Measurements from ENCODE around the gene NFATC2. TPM values are rescaled to one million over a fixed set of nuclear protein-coding genes. Genes with fewer than 3 reads are reported as not detected.

Gene NFATC2
- total RNA-seq, 4 donors from 2014 or later = 5.7 to 36.4 (median 12.0) TPM

DNA sequence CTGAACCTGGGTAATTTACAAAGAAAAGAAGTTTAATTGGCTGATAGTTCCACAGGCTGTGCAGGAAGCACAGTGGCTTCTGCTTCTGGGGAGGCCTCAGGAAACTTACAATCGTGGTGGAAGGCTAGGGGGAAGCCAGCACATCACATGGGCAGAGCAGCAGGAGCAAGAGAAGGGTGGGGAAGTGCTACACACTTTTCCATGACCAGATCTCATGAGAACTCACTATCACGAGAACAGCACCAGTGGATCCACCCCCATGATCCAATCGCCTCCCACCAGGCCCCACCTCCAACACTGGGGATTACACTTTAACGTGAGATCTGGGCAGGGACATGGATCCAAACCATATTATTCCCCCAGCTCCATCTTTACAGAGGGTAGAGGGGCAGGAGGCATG, 166.4 kb downstream of the NFATC2 start:
- Histone ChIP-seq H3K9me3 (no peaks in the 10 kb centered on the region), H3K36me3 (no peaks in the 10 kb centered on the region), H3K27ac (no peak overlapping the region), H3K4me3 (no peak overlapping the region), H3K4me1 (no peaks in the 10 kb centered on the region), H3K27me3 (no peaks in the 10 kb centered on the region)
- intact Hi-C loops (cut with DNase I; ENCODE audit: low total_unique reads) = loop anchor here (10.0 kb wide), 1 partner anchor 219 kb away; no protein-coding TSS in a partner anchor
- no peak for DNase-seq
- TF ChIP-seq CTCF (IDR thresholded peaks at IDR 0.05) (no peak), POLR2A (IDR thresholded peaks at IDR 0.05) (no peak)

GRCh38 chr20:51375561-51375960, 167.0 kb downstream of the NFATC2 start:
- no peak for DNase-seq
- no peaks in the 10 kb centered on the region for H3K36me3 ChIP-seq
- H3K27me3 ChIP-seq = no peaks in the 10 kb centered on the region
- no peak overlapping the region for H3K4me3 ChIP-seq
- intact Hi-C loops (cut with DNase I; ENCODE audit: low total_unique reads) = loop anchor here (10.0 kb wide), 1 partner anchor 219 kb away; no protein-coding TSS in a partner anchor
- no peak overlapping the region for H3K27ac ChIP-seq
- TF ChIP-seq CTCF (IDR thresholded peaks at IDR 0.05) (no peak), POLR2A (IDR thresholded peaks at IDR 0.05) (no peak)
- H3K4me1 ChIP-seq = no peaks in the 10 kb centered on the region
- H3K9me3 ChIP-seq = no peaks in the 10 kb centered on the region

DNA sequence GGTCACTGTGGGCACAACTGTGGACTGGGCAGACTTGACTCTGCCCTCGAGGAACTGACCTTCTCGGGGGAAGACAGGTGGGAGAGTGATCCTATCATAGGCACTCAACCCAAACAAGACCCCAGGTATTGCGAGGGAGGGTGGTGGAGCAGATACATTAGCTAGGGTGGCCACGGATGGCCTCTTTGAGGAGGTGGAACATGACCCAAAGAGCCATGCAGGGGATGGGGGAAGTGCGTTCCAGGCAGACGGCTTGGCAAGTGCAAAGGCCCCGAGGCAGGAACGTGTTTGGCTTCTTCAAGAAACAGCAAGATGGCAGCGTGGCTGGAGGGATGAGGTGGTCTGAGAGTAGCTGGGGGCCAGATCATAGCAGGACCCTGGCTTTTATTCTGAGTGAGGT, 167.6 kb downstream of the NFATC2 start:
- no peak for TF ChIP-seq POLR2A (IDR thresholded peaks at IDR 0.05)
- no peak for TF ChIP-seq CTCF (IDR thresholded peaks at IDR 0.05)
- Histone ChIP-seq H3K4me3 (no peak overlapping the region), H3K9me3 (no peaks in the 10 kb centered on the region), H3K4me1 (no peaks in the 10 kb centered on the region), H3K27ac (no peak overlapping the region), H3K27me3 (no peaks in the 10 kb centered on the region), H3K36me3 (no peaks in the 10 kb centered on the region)
- no peak for DNase-seq
- intact Hi-C loops (cut with DNase I; ENCODE audit: low total_unique reads) = loop anchor here (10.0 kb wide), 1 partner anchor 220 kb away; no protein-coding TSS in a partner anchor

GRCh38 chr20:51374456-51374830, 168.1 kb downstream of the NFATC2 start:
- H3K27ac ChIP-seq = no peak overlapping the region
- no peak for DNase-seq
- TF ChIP-seq POLR2A (IDR thresholded peaks at IDR 0.05) (no peak), CTCF (IDR thresholded peaks at IDR 0.05) (no peak)
- H3K27me3 ChIP-seq = no peaks in the 10 kb centered on the region
- H3K9me3 ChIP-seq = no peaks in the 10 kb centered on the region
- no peak overlapping the region for H3K4me3 ChIP-seq
- intact Hi-C loops (cut with DNase I; ENCODE audit: low total_unique reads) = loop anchor here (10.0 kb wide), 1 partner anchor 220 kb away; no protein-coding TSS in a partner anchor
- no peaks in the 10 kb centered on the region for H3K4me1 ChIP-seq
- H3K36me3 ChIP-seq = no peaks in the 10 kb centered on the region

DNA sequence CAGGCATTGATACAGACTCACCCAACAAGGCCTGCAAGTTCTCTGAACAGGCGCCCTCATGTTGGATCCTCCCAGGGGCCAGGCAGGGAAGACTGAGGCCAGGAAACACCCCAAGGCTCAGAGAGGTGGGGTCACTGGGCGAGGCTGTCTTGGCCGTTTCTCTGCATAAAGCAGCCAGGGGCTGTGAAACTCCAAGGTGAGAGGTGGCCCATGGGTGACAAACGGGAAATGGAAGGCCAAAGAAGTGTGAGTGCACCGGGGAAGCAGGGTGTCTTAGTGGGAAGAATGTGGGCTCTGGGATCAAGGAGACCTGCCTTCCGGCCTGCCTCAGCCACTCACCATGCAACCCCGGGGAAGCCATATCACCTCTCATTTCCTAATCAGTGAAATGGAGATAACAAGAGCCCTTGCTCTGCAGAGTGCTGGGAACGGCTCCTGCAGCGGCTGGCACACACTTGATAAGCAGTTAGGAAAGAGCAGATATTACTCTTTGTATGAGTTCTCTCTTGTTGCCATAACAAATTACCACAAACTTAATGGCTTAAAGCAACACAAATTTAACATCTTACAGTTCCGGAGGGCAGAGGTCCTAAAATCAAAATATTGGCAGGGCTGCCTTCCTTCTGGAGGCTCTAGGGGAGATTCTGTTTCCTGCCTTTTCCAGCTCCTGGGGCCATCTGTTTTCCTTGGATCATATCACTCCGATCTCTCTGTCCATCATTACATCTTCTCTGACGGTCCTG, 168.6 kb downstream of the NFATC2 start:
- peak in 1 of 2 donors; percentile 47 for DNase-seq
- no peaks in the 10 kb centered on the region for H3K36me3 ChIP-seq
- no peaks in the 10 kb centered on the region for H3K4me1 ChIP-seq
- intact Hi-C loops (cut with DNase I; ENCODE audit: low total_unique reads) = loop anchor here (10.0 kb wide), 1 partner anchor 221 kb away; no protein-coding TSS in a partner anchor
- no peak overlapping the region for H3K4me3 ChIP-seq
- TF ChIP-seq CTCF (IDR thresholded peaks at IDR 0.05) (no peak), POLR2A (IDR thresholded peaks at IDR 0.05) (no peak)
- no peak overlapping the region for H3K27ac ChIP-seq
- H3K27me3 ChIP-seq = no peaks in the 10 kb centered on the region
- H3K9me3 ChIP-seq = no peaks in the 10 kb centered on the region

All from uterus (tissue), 4 donors.